Small intestine (tissue), 7 donors: ENCODE data around the gene EPSTI1. TPM values are rescaled to one million over a fixed set of nuclear protein-coding genes. Genes with fewer than 3 reads are reported as not detected.
"Not testable (repeated sequence)": the region's sequence is repeated elsewhere in the genome, so short reads cannot be mapped to it uniquely, and the experiment has no call there.

Experiments
- DNase-seq, 2 donors: peaks; one replicate each; pipeline versions ENCODE4 v3.0.0 to v3.0.0-alpha.2; 2013
- FAIRE-seq: peaks from 2 replicates; lab custom pipeline; 2012; peaks lifted over from hg19 to GRCh38; lab: Jason Lieb, UNC
- H3K27ac ChIP-seq, 3 donors: one replicate each; pipeline ENCODE4 v1.5.1; 2013; ENCODE audit warnings: low read length in 2 of 3, mild to moderate bottlenecking in 2 of 3, control low read depth in 1 of 3, inconsistent platforms in 1 of 3, low read depth in 1 of 3, moderate library complexity in 1 of 3
- H3K27me3 ChIP-seq, 3 donors: one replicate each; pipeline ENCODE4 v1.6.1; 2013; ENCODE audit warnings: low read length in 3 of 3, inconsistent platforms in 1 of 3; ENCODE audit not compliant: control insufficient read depth in 3 of 3, insufficient read depth in 3 of 3
- H3K36me3 ChIP-seq, 3 donors: one replicate each; pipeline ENCODE4 v1.6.1; 2013; ENCODE audit warnings: low read length in 3 of 3, inconsistent platforms in 1 of 3, low read depth in 1 of 3, mild to moderate bottlenecking in 1 of 3, moderate library complexity in 1 of 3; ENCODE audit not compliant: control insufficient read depth in 3 of 3, insufficient read depth in 2 of 3
- H3K4me1 ChIP-seq, 3 donors: one replicate each; pipeline ENCODE4 v1.6.1; 2013; ENCODE audit warnings: low read length in 2 of 3, inconsistent platforms in 1 of 3, low read depth in 1 of 3, mild to moderate bottlenecking in 1 of 3, moderate library complexity in 1 of 3; ENCODE audit not compliant: control insufficient read depth in 3 of 3, insufficient read depth in 2 of 3
- H3K4me3 ChIP-seq, 3 donors: one replicate each; pipeline ENCODE4 v1.5.1; 2013; ENCODE audit warnings: low read length in 3 of 3, control low read depth in 1 of 3, inconsistent platforms in 1 of 3, low read depth in 1 of 3, mild to moderate bottlenecking in 1 of 3, moderate library complexity in 1 of 3
- H3K9me3 ChIP-seq, 2 donors: one replicate each; pipeline ENCODE4 v1.6.1; 2013; ENCODE audit warnings: low read depth in 1 of 2, low read length in 1 of 2; ENCODE audit not compliant: control insufficient read depth in 2 of 2, insufficient read depth in 1 of 2
- WGBS, 3 donors: extraction: QIAGEN DNeasy Blood & Tissue Kit; methylation state at CpG; one replicate each; pipeline ENCODE4 v1.1.7; 2013; 5-methylcytosine and 5-hydroxymethylcytosine counted together
- polyA plus RNA-seq, 4 donors: library from polyadenylated mRNA; stranded (reverse) in 3 of 4; unstranded in 1 of 4; fragments of 200-250 nt in 3 of 4; fragments of 120-200 nt in 1 of 4; gene quantifications; one replicate each; pipeline versions ENCODE4 v1.2.1 to v1.2.3, GENCODE V29; 2013
- donor health status: healthy with polysubstance abuse.
- donor health status: control.
- donor health status: control.
- donor health status: Bipolar disorder and iron deficiency.
- donor health status: healthy.

The EPSTI1 gene
- polyA plus RNA-seq, 4 donors = 11.3 to 83.8 (median 15.0) TPM

DNA sequence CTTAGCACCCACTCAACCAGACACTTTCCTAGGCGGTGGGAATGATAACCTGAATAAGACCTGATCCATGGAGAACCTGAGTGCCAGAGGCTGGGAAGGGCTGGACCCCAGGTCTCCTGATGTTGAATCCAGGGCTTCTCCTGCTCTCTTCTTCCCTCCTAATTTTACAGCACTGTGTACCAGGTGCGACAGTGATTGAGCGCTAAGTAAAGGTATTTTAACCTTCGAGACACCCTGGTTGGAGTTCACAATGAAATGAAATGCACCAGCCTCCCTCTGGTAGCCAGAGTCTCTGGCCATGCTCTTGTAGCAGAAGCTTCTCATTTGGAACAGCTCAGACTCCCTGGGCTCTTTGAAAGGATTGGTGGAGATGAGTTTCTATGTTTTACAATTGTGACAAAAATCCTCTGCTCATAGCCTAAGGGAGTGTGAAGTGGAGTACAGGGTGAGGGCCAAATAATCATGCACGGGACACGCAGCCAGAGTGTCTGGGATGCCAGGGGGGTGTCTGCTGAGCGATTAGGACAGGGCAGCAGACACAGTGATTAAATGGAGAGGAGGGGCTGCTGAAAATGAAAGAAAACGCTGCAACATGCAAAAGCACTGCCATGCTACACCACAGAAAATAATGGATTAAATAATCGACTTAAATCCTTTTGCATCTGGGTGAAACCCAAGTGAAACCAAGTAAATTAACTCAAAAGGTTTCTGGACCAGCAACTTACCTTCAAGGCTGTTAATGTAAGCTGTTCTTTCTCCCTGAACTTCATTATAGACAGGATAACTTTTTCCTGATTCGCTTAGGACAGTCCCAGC lies 126.9 kb downstream of the EPSTI1 start:
- Histone ChIP-seq H3K27ac (no peak overlapping the region), H3K9me3 (no peaks in the 10 kb centered on the region), H3K27me3 (peaks cover 0 to 6% (median 2%) of the 10 kb centered on the region in 3 donors), H3K4me1 (no peaks in the 10 kb centered on the region), H3K4me3 (no peak overlapping the region), H3K36me3 (no peaks in the 10 kb centered on the region)
- DNase-seq = no peak
- WGBS, 3 donors = 52 to 61% (median 59%) methylated on average over 10 of the region's 10 CpGs
- FAIRE-seq = no peak

DNA sequence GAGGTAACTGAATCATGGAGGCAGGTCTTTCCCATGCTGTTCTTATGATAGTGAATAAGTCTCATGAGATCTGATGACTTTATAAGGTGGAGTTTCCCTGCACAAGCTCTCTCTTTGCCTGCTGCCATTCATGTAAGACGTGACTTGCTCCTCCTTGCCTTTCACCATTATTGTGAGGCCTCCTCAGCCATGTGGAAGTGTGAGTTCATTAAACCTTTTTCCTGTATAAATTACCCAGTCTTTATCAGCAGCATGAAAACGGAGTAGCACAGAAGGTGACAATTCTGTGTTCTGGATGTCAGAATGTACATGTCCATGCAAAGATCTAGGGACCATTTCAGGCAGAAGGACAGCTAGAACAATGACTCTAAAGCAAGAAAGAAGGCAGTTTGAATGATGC lies 129.7 kb downstream of the EPSTI1 start:
- WGBS, 3 donors = 78 to 86% (median 78%) methylated on average over 2 of the region's 2 CpGs
- not testable (repeated sequence) for FAIRE-seq, H3K27ac ChIP-seq, H3K4me3 ChIP-seq, H3K36me3 ChIP-seq, DNase-seq, H3K4me1 ChIP-seq, H3K27me3 ChIP-seq, H3K9me3 ChIP-seq

DNA sequence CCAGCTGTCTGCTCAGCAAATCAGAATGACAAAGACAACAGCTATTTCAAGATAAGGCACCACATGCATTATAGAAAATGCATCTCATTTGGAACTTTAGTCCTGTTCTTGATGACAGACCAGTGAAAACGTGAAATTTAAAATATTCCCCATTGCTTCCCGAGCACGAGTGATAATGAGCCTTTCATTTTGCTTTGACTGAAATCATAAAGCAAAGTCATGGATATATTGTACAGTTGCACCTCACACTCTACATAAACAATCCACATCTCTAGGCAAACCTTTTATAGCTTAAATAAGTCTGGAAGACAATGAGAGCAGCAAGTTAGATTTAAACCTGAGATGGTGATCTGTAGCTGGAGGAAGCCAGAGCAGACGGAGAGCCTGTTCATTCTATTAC lies 131.6 kb downstream of the EPSTI1 start:
- FAIRE-seq (no peak), DNase-seq (no peak)
- WGBS, 3 donors = 78 to 86% (median 80%) methylated on average over 4 of the region's 4 CpGs

DNA sequence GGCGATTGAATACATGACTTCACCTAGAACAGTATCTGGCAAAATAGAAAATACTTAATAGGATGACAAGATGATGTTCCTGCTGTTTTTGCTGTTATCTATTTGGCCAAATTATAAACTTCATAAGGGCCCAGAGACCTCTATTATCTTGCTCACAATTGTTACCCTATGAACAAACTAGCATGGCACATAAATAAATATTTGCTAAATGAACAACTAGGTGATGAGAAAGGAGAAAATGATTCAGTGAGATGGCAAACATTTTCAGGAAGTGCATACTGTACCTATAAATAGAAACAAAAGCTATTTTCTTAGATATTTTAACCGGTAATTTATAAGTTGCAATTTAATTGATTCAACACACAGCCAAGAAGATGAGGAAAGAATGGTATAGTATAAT lies 132.3 kb downstream of the EPSTI1 start:
- 59 to 70% (median 64%) methylated on average over 2 of the region's 2 CpGs for WGBS, 3 donors
- DNase-seq (no peak), FAIRE-seq (no peak)
- no peak overlapping the region for H3K27ac ChIP-seq
- H3K27me3 ChIP-seq = peaks cover 0 to 2% (median under 1%) of the 10 kb centered on the region in 3 donors
- no peaks in the 10 kb centered on the region for H3K36me3 ChIP-seq
- H3K9me3 ChIP-seq = no peaks in the 10 kb centered on the region
- no peak overlapping the region for H3K4me3 ChIP-seq
- H3K4me1 ChIP-seq = no peaks in the 10 kb centered on the region

More for the DNA sequence above, 131.6 kb downstream of the EPSTI1 start:
- no peaks in the 10 kb centered on the region for H3K36me3 ChIP-seq
- H3K9me3 ChIP-seq = no peaks in the 10 kb centered on the region
- no peaks in the 10 kb centered on the region for H3K4me1 ChIP-seq
- H3K27me3 ChIP-seq = peaks cover 0 to 3% (median 2%) of the 10 kb centered on the region in 3 donors
- H3K27ac ChIP-seq = no peak overlapping the region
- no peak overlapping the region for H3K4me3 ChIP-seq

DNA sequence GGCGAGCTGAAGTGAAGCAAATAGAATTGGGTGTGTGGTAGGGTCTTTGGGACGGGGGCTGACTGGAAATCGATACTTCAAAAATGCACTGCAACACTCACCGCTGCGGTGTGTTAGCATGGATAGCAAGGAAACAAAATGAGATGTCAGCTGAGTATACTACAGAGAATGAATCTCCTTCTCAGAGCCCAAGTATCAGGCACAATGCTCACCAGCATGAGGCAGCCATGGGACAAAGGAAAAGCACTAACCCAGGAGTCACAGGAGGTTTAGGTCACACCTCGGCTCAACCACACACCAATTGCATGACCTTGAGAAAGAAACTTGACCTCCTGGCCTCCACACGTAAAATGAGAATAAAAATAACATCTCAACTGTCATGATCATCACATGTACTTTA lies 136.6 kb downstream of the EPSTI1 start:
- no peaks in the 10 kb centered on the region for H3K27me3 ChIP-seq
- FAIRE-seq = no peak
- H3K36me3 ChIP-seq = no peaks in the 10 kb centered on the region
- no peak overlapping the region for H3K4me3 ChIP-seq
- no peak overlapping the region for H3K27ac ChIP-seq
- WGBS, 3 donors = 59 to 72% (median 72%) methylated on average over 7 of the region's 7 CpGs
- no peaks in the 10 kb centered on the region for H3K9me3 ChIP-seq
- DNase-seq = no peak
- no peaks in the 10 kb centered on the region for H3K4me1 ChIP-seq

DNA sequence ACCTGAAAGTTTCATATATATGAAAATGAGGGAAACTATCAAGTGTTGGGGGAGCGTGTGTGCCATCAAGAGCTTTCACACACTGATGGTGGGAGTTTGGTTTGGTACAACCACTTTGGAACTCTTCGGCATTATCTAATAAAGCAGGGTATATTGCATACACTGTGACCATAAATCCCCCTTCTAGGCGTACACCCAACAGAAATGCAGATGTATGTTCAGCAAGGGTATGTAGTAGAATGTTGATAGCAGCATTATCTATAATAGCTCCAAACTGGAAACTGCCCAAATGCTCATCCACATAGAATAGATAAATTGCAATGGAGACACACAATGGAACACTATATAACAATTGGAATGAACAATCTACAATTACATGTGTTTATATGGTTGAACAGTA lies 139.9 kb downstream of the EPSTI1 start:
- Histone ChIP-seq H3K27me3 (no peaks in the 10 kb centered on the region), H3K36me3 (no peaks in the 10 kb centered on the region), H3K4me3 (no peak overlapping the region), H3K9me3 (no peaks in the 10 kb centered on the region), H3K27ac (no peak overlapping the region), H3K4me1 (no peaks in the 10 kb centered on the region)
- WGBS, 3 donors = 84 to 90% (median 88%) methylated on average over 3 of the region's 3 CpGs
- no peak for DNase-seq
- no peak for FAIRE-seq

DNA sequence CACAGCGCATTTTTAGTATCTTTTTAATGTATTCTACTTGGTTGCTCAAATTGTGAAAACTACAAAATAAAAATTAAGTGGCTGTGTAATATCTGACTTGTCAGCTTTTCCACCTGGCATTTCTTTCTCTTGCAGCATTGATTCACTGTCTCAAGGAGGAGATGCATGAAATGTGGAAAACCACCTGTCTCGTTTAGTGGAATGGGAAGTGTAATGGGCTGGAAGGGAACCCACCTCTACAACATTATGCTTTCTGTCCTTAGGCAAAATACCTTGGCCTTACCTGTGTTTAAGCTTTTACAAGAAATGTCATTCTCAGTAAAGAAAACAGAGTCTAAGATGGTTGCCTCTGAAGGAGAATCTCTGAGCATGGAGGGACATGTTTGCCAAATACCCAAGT lies 142.8 kb downstream of the EPSTI1 start:
- Histone ChIP-seq H3K27me3 (no peaks in the 10 kb centered on the region), H3K27ac (no peak overlapping the region), H3K36me3 (no peaks in the 10 kb centered on the region), H3K4me3 (no peak overlapping the region), H3K4me1 (no peaks in the 10 kb centered on the region), H3K9me3 (no peaks in the 10 kb centered on the region)
- WGBS, 3 donors = 82 to 91% (median 86%) methylated on average over 2 of the region's 2 CpGs
- DNase-seq (no peak), FAIRE-seq (no peak)

DNA sequence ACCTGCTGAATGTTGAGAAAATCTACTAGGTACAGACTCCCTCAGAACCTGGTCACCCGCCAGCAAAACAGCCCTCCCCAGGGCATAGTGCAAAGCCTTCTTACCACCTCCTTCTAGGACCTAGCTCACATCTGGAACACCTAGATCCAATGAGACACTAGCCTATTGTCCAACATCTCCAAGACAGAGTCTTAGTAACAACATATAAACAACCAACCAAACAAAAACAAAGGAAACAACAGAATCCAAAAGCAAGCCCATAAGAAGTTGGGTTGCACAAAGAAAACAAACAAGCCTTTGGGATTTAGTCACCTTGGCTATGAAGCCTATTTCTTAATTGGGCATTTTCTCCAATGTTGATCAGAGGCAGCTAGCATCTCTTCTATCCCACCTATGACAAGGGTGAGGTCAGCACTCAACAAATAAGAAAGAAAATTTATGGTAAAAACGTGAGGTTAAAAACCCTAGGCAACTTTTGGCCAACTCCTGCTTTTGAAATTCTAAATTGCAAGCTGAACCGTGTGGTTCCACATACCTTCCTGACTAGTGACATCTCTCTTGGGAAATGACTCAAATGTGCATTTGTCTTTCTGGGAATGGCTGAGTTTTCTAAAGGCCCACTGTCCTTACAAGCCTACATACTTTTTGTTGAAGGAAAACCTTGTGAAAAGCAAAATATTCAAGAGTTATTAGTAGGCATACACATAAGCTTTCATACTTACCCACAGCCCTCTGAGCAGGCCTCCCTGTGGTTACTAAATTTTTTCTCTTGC lies 144.0 kb downstream of the EPSTI1 start:
- FAIRE-seq = no peak
- Histone ChIP-seq H3K36me3 (no peaks in the 10 kb centered on the region), H3K9me3 (no peaks in the 10 kb centered on the region), H3K4me1 (no peaks in the 10 kb centered on the region), H3K27me3 (no peaks in the 10 kb centered on the region), H3K27ac (no peak overlapping the region), H3K4me3 (no peak overlapping the region)
- no peak for DNase-seq
- 45 to 56% (median 50%) methylated on average over 3 of the region's 3 CpGs for WGBS, 3 donors
